ENCODE results near the gene CAMTA1. TPM values are rescaled to one million over a fixed set of nuclear protein-coding genes. Genes with fewer than 3 reads are reported as not detected.

Gene CAMTA1
- total RNA-seq, 2 donors from 2014 or later, result 100 to 102 TPM

DNA sequence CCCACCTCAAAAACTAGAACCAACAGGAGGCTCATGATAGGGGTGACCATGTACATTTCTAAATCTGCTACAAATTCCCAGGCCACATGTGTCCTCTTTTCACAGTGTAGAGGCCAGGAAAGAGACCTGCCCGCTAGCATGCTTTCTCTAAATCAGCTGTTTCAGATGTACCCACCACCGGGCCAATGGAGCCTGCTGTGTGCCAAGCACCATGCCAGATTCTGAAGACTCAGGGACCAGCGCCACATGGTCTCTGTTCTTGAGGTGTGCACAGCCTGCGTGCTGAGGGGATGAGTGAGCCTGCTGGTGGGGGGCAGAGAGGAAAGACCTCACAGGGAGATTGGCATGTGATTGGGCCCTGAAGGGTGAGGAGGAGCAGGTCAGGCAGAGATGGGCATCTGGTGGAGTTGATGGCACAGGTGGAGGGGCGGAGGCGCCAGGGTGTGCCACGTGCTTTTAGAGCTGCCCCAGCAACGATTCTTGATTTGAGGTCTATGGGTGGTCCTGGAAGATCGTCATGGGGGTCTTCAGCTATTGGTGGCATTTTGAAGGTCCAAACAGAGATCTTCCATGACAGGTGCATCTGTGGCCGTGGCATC, 500.7 kb downstream of the CAMTA1 start:
- Histone ChIP-seq H3K4me3 (no peak overlapping the region), H3K27me3 (replicated peaks; ENCODE audit: insufficient read depth) (no peaks in the 10 kb centered on the region), H3K9me3 (no peaks in the 10 kb centered on the region), H3K4me1 (replicated peaks) (no peaks in the 10 kb centered on the region), H3K36me3 (no peaks in the 10 kb centered on the region), H3K27ac (no peak overlapping the region)
- 86% methylated on average over 10 of the region's 10 CpGs for WGBS
- DNase-seq (ENCODE audit: low spot score), result no peak
- intact Hi-C loops (cut with DNase I), result no loop called here
- TF ChIP-seq POLR2AphosphoS5 (IDR thresholded peaks at IDR 0.05) (no peak), POLR2A (IDR thresholded peaks at IDR 0.05) (no peak)
- TF ChIP-seq, protein P1, sequence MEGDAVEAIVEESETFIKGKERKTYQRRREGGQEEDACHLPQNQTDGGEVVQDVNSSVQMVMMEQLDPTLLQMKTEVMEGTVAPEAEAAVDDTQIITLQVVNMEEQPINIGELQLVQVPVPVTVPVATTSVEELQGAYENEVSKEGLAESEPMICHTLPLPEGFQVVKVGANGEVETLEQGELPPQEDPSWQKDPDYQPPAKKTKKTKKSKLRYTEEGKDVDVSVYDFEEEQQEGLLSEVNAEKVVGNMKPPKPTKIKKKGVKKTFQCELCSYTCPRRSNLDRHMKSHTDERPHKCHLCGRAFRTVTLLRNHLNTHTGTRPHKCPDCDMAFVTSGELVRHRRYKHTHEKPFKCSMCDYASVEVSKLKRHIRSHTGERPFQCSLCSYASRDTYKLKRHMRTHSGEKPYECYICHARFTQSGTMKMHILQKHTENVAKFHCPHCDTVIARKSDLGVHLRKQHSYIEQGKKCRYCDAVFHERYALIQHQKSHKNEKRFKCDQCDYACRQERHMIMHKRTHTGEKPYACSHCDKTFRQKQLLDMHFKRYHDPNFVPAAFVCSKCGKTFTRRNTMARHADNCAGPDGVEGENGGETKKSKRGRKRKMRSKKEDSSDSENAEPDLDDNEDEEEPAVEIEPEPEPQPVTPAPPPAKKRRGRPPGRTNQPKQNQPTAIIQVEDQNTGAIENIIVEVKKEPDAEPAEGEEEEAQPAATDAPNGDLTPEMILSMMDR (IDR thresholded peaks at IDR 0.05), result no peak

DNA sequence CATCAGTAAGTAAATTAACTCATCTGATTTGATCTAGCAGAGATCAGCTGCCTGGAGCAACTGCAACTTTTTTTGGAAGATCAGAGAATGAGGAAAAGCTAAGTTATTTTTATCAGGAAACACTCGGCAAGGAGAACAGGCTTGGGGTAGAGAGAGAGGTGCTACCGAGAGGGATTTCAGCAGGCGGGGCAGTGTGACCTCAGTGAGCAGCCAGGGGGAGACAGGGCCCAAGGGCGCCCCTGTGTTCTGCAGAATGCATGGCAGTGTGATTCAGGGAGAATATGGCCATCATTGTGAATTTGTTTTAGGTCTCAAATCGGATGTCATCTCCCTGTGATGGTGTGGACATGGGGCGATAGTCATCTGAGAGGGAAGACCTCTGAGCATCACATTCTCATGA, 501.8 kb downstream of the CAMTA1 start:
- WGBS, result 81% methylated on average over 6 of the region's 6 CpGs
- no peak for TF ChIP-seq POLR2A (IDR thresholded peaks at IDR 0.05)
- TF ChIP-seq POLR2AphosphoS5 (IDR thresholded peaks at IDR 0.05), result no peak
- TF ChIP-seq, protein P1 (IDR thresholded peaks at IDR 0.05), result no peak
- DNase-seq (ENCODE audit: low spot score), result no peak
- no peaks in the 10 kb centered on the region for H3K9me3 ChIP-seq
- no peaks in the 10 kb centered on the region for H3K27me3 ChIP-seq (replicated peaks; ENCODE audit: insufficient read depth)
- H3K4me1 ChIP-seq (replicated peaks), result no peaks in the 10 kb centered on the region
- H3K4me3 ChIP-seq, result no peak overlapping the region
- no peak overlapping the region for H3K27ac ChIP-seq
- H3K36me3 ChIP-seq, result no peaks in the 10 kb centered on the region
- intact Hi-C loops (cut with DNase I), result no loop called here

DNA sequence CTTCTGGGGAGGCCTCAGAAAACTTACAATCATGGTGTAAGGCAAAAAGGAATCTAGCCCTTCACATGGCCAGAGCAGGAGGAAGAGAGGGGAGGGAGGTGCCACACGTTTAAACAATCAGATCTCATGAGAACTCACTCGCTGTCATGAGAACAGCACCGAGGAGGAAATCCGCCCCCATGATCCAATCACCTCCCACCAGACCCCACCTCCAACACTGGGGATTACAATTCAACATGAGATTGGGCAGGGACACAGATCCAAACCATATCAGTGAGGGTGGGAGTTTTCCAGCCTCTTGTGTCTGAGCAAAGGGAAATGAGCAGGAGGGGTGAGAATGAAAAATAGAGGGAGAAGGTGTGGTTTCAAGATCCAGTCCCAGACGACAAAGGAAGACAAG, 503.7 kb downstream of the CAMTA1 start:
- no peaks in the 10 kb centered on the region for H3K36me3 ChIP-seq
- intact Hi-C loops (cut with DNase I), result no loop called here
- TF ChIP-seq, protein P1 (IDR thresholded peaks at IDR 0.05), result no peak
- TF ChIP-seq POLR2AphosphoS5 (IDR thresholded peaks at IDR 0.05) (no peak), POLR2A (IDR thresholded peaks at IDR 0.05) (no peak)
- no peak overlapping the region for H3K27ac ChIP-seq
- no peaks in the 10 kb centered on the region for H3K9me3 ChIP-seq
- H3K4me3 ChIP-seq, result no peak overlapping the region
- DNase-seq (ENCODE audit: low spot score), result no peak
- WGBS, result 54% methylated on average over 5 of the region's 5 CpGs
- no peaks in the 10 kb centered on the region for H3K27me3 ChIP-seq (replicated peaks; ENCODE audit: insufficient read depth)
- H3K4me1 ChIP-seq (replicated peaks), result no peaks in the 10 kb centered on the region

DNA sequence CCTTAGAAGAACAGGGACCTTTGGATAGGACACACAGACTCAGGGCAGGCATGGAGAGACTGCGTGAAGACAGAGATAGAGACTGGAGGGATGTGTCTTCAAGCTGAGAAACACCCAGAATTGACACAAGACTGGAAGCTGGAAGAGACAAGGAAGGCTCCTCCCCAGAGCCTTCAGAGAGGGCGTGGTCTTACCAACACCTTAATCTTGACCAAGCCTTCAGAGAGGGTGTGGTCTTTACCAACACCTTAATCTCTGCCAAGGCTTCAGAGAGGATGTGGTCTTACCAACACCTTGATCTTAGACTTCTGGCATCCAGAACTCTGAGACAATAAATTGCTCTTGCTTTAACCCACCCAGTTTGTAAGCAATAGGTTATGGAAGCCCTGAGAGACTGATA, 504.4 kb downstream of the CAMTA1 start:
- Histone ChIP-seq H3K36me3 (no peaks in the 10 kb centered on the region), H3K4me1 (replicated peaks) (no peaks in the 10 kb centered on the region), H3K27ac (no peak overlapping the region), H3K4me3 (no peak overlapping the region), H3K27me3 (replicated peaks; ENCODE audit: insufficient read depth) (no peaks in the 10 kb centered on the region), H3K9me3 (no peaks in the 10 kb centered on the region)
- 94% methylated on average over 2 of the region's 2 CpGs for WGBS
- TF ChIP-seq POLR2A (IDR thresholded peaks at IDR 0.05) (no peak), POLR2AphosphoS5 (IDR thresholded peaks at IDR 0.05) (no peak)
- TF ChIP-seq, protein P1 (IDR thresholded peaks at IDR 0.05), result no peak
- no peak for DNase-seq (ENCODE audit: low spot score)
- intact Hi-C loops (cut with DNase I), result no loop called here

Measured in prostate gland (tissue), 2 donors.